ENCODE measurements around the gene LMO4. TPM values are rescaled to one million over a fixed set of nuclear protein-coding genes. Genes with fewer than 3 reads are reported as not detected.

Gene LMO4
- total RNA-seq, 1 donor from 2014 or later: 28.0 TPM

DNA sequence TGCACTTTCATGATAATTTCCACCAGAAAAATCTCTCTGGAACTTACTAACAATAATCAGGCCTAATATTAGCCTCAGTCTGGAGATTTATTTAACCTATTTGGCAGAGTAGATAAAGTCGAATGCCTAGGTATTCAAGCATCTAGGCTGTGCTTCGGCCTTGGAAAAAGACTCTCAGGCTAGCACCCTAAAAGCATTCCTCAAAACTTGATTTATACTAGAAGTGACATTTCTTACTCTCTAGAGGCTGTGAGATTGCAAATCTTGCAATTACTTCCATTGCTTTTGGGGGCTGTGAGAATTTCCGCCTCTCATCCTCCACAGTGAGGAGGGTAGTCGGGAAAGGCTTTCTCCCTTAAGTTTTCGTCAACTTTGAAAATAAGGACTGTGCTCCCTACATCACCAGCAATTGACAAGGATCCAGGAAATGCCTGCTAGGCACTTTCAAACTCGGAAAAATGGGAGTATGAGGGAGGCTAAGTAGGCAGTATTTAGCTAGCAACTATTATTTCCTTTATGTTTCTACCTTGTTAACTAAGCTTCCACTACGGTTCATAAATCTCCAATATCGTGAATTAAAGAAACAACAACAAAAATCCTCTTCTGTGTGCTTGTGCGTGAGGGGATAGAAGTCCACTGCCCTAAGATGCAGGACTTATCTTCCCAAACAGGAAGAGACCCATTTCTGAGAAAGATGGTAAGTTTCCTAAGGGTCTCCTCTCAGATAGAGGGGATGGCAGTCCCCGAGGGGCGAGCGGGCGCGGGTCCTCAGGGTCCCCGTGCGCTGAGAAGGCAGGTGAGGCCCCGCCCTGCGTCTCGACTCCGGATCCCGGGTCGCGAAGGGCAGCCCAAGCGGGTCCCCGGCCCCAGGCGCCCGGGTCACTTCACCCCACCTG lies 1.1 kb upstream of the LMO4 start:
- DNase-seq (ENCODE audit: low read depth): no peak

DNA sequence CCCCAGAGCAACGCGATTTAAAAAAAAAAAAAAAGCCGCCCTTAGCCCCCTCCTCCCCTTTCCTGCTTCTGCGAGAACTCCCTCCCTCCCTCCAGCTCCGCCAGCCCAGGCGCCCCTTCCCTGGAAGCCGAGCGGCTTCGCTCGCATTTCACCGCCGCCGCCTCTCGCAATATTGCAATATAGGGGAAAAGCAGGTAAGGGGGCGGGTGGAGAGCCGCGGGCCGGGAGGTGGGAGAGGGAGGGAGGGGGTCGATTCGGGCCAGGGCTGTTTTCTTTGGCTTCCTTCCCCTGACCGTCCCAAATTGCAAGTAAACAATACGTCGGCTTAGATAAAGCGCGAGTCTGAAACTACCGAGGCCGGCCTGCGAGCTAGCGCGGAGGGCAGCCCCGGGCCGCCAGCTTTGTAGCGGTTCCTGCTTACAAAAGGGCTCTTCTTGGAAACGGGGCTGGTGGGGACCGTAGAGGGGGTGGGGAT lies 408 bp downstream of the LMO4 start:
- DNase-seq (ENCODE audit: low read depth): peak; percentile 48

DNA sequence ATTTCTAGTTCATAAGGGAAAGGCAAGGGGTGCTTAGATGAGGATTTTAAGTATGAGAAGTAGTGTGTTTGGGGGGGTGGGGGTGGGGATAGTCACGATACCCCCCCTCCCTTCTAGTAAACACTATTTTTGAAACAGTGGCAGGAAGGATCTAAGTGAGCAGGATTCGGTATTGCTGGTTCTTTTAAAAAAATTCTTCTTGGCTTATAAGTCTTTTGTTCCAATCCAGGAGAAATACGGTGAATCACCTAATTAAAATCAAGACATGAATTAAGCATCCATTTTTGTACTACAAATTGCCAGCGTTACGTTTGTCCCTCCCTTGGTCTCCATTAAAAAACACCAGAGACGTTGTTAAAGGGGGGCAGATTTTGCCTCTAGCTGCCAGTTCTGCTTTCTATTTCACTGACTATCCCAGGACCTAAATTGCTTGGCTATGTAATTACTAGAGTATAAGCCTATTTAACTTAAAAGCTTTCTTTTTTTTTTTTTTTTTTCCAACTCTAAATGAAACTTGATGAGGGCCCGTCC lies 911 bp downstream of the LMO4 start:
- peak; percentile 28 for DNase-seq (ENCODE audit: low read depth)

DNA sequence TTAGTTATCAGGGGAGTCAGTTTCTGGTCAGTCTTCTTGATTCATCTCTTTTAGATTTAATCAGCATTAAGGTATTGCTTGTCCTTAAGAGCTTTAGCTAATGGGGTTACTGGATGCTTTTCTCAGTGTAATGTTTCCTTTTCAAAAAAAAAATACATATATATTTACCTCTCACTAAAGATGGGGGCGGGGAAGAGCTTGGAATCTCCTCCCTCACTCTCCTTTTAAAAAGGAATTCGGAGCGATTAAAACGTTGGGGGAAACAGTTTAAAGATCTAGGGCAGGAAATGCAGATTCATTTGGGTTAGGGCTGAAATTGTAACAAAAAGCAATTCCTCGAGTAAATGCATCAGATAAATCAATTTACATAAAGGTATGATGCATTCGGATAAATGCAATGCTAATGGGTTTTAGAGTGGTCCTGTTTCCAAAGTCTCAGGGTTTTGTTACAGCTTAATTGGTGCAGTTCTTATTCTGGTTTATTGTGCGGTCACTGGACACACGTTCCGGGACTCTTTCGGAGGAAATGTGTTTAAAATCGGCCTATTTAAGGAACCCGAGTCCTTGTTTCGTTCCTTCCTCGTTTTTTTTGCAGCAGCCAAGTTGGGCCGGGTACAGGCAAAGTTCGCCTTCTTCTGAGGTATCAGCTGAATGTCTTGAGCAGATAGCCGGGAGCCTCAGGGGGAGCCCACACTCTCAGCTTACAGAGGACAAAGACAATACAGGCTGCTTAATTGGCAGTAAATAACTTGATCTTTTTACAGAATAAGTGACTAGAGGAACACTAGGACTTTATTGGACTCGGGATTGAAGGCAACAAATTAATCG lies 1.6 kb downstream of the LMO4 start:
- peak; percentile 23 for DNase-seq (ENCODE audit: low read depth)

DNA sequence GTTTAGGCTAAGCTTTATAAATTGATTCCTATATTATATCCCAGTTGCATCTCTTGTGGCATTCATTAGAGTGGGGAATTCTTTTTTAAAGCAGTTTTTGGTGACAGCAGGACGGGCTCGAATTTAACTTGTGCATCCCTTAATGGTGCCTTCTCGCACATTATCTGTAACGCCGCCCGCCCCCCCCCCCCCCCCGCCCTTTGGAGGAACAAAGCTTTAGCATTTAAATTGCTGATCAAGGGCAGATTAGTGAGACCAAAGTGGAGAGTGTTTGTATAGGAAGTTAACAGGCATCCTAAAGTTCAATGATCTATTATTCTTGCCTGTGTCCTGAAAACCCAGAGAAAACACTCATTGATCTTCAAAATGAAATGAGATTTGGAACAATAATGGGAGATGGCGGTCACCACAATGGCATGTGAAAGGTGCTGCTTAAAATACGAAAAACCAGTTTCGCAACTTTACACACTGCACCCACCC lies 2.2 kb downstream of the LMO4 start:
- DNase-seq (ENCODE audit: low read depth): no peak

DNA sequence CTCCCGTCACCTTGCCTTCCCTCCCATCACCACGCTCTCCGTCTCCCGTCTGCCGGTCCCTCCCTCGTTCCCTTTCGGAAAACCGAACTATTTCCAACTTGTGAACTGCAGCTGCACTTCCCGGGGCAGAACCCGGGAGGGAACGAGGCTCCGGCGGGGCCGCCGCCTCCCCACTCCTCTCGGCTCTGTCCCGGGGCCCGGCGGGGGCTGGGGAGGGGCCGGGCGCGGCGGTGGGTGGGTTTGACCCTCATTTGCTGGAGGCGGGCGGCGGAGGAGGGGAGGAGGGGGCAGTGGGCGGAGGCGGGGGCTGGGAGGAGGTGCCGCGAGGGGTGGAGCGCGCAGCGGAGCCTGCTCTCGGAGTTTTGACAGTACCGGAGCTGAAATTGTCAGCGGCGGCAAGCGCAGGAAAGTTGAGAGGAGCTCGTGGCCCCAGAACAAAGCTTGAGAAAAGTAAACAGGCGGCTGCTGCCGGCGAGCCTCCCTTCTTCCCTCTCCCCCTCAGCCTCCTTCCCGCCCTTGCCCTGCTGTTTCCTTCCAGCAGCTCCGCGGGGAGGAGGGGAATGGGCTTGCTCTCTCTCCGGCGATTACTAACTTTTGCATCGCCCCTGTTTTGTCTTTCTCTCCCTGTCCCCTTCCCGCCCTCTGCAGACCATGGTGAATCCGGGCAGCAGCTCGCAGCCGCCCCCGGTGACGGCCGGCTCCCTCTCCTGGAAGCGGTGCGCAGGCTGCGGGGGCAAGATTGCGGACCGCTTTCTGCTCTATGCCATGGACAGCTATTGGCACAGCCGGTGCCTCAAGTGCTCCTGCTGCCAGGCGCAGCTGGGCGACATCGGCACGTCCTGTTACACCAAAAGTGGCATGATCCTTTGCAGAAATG lies 2.9 kb downstream of the LMO4 start:
- peak; percentile 58 for DNase-seq (ENCODE audit: low read depth)

DNA sequence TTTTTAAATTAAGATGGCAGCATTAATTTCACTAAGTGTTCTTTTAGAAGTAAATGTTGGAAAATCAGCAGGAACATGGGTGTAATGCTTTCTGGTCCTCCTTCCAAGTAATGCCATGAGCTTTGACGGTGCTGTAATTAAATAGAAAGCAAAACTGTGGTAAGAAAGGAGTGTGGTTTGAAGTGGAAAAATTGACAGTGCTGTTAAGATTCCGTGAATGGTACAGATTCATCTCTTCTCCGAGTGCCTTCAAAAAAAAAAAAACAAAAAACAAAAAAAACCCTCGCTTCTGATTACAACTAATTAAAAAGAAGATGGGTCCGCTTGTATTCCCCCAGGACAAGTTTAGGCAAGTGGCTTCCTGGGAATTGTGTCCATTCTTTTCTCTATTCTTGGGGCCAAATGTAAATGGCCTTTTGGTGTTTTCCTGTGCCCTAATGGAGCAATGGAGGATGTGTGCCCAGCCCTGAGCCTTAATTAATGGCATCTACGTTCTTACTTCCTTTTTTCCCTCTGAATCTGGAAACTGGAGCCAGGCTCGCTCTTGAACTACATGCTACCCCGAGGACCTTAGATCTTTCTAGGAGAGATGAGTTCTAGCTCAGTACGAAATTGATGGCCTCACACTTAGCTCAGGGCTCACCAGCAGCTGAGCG lies 5.1 kb downstream of the LMO4 start:
- no peak for DNase-seq (ENCODE audit: low read depth)

DNA sequence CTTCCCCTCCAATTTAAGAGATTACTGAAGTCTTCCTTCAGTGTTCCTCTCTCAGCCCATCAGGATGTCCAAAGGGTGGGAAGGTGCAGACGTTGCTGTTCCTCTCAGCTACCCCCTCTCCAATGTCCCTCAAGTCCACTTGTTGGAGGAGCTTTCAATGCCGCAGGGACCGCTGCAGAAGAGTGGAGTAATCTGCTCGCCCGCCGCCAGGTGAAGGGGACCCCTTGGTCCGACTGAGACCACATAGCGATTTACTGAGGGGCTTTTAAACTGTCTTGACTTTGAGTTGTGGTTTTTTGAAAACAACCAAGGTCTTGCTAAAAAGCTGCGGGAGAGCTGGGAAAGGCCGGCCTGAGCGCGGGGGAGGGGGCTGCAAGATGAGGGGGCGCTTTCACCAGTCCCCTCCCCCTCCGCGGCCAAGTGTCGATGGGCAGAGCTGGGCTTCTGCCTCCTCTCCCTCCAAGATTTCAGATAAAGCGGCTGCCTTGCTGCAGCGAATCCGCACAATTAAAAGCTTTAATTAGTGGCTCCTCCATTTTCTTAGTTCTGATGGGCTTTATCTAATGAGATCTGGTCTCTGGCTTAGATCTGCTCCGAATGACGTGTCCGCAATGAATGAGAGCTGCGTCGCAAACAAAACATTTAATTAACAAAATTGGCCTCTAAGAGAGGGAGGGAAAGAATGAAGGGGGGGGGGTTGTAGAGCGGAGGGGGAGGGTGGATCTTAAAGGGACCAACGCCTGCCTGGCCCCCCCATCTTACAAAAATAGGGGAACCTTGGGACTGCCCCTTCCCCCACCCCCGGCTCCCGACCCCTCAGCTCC lies 5.9 kb downstream of the LMO4 start:
- DNase-seq (ENCODE audit: low read depth): peak; percentile 13

DNA sequence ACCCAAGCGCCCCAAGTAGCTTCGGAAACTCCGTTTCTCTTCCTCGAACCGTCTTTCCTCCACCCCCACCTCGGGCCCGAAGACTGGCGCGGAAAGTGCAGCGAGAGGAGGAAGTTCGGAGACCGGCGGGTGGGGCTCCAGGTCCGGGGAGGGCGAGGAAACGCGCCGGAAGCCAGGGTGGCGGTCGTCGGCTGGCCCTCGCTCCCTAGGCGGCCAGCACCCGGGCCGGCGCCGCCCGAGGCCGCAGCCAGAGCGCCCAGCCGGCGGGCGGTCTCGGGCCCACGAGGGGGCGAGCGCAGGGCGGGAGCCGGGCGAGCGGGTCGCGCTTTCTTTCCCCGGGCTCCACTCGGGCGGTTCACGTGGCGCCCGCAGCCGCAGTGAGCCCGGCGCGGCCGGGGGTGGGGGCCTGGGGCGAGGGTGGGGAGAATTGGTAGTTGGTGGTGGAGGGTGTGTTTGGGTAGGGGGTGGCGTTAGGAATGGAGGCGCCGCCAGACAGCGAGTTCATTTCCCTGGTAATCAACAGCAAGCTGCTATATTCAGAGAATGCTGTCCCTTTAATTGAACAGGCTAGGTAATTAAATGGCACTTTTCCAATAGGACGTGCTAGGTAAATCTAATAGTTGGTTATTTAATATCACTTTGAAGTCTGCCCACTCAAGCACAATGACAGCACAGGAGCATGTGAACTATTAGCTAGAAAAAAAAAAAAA lies 6.7 kb downstream of the LMO4 start:
- DNase-seq (ENCODE audit: low read depth): peak; percentile 55

DNA sequence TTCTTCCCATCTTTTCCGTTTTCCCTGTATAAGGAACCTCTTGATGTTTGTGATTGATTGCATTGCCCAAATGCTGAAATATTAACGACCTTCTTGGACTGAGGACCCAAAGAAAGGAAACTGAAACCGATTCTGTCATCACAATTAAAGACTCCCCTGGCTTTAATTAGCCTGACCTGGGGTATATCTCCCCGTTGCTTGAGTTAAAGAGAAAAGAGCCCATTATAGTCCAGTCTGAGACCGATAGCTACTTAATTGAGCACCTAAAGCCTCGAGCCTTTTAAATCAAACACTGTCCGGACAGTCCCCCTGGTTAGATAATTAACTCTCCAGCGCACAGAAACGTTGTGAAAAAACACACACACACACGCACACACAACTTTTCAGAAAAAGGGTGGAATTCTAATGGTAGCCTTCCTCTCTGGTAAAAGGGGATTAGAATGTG lies 8.0 kb downstream of the LMO4 start:
- no peak for DNase-seq (ENCODE audit: low read depth)

DNA sequence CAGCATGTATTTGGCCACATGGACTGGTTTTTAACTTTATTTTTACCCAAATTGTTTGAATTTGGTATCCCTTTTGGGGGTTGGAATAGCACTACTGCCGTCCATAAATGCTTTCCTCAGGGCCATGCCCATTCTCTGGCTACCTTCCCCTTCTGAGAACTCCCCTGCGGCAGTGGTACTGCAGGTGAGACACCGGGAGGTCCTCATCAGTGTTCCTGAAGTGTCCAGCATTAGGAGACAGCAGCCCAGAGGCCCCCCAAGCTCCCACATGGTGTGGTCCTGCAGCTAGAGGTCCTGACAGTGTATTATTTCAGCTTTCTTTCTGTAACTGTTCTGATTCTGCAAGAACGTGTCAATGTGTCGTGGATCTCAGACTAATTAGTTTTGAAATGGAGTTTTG lies 8.9 kb downstream of the LMO4 start:
- DNase-seq (ENCODE audit: low read depth): no peak

DNA sequence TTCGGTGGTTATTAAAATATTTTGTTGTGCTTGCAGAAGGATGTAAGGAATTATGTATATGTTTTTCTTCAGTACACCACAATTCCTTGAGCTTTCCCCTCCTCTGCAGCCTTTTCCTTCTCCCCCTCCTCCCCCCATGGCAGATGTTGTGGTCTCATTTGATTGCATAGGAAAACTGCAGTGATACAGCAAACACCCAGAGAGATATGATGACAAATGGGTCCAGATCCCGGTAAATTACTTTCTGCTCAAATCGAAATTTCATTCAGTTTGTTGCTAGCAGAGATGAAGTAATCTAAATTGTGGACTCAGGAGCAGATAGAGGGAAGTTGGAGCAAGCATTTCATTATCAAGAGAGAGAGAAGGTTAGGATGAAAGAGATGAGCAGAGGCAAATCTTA lies 9.9 kb downstream of the LMO4 start:
- no peak for DNase-seq (ENCODE audit: low read depth)

DNA sequence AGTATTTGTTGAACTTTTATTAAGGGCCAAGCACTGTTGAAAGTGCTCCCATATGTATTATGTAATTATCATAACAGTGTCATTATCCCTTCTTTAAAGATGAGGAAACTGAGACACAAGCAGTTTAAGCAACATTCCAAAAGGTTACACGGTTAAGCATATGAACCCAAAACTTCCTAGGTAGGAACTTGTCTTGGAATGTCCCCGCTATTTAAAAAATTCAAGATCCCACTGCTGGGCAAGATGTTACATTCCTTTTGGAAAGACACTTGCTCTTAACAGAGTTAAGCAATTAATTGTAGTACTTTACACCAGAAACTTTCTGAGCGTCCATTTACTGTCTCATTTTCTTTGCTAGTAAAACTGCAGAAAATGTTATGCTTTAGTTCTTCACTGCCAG lies 15.6 kb downstream of the LMO4 start:
- no peak for DNase-seq (ENCODE audit: low read depth)

DNA sequence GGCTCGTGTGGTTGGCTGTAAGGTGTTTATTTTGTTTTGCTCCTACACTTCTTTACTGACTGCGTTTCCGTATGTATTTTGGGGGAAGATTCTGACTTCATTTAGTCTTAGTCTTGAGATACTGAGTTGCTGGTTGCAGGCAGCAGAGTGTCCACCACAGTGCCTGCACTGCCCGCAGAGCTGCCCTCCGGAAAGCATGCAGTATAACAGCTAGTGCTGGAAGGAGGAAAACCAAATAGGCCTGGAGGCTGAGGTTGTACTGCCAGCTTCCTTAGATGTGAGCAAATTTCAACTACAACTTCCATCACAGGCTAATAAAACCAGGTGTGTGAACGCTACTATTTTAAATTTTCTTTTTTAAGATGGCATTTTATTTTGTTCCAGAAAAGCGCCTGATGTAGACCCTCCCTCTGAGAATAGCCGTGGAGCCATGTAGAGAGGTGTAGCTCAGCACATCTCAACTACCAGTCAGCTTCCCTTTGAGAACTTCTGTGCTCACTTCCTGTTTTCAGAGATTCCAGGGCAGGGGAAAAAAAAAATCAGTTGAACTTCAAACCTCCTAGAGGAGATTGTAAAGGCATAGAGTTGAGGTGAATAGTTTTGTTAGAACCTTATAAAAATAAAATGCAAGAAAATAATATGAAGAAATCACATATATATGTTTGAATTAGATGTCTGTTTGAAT lies 17.6 kb downstream of the LMO4 start:
- DNase-seq (ENCODE audit: low read depth): no peak

DNA sequence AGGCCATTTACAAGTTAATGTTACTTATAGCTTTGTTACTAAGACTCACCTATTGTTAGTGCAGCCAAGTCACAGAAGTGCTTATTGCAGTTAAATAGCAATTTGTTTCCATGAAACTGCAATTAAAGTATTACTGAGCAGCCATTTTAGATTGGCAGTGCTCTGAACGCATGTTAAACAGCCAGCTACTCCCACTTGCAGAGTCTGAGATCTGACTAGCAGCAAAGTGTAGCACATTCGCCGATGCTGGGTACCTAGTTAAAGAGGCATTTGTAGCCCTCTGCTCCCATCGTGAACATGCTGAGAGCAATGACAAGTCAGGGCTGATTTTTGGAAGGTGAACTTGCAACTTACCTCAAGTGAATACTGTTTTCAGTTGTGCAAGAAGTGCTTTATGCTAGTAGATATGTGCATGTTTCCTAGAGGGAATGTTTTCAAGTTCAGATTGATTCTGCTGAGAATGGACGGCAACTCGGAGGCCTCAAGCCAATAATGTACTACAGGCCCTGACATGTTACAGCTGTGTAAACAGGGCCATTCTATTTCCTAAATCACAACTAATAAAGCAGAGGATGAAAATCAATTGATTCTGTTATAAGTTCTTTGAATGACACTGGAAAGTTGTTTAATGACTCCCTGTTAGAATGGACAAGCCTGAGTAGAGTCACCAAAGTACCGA lies 19.8 kb downstream of the LMO4 start:
- no peak for DNase-seq (ENCODE audit: low read depth)

DNA sequence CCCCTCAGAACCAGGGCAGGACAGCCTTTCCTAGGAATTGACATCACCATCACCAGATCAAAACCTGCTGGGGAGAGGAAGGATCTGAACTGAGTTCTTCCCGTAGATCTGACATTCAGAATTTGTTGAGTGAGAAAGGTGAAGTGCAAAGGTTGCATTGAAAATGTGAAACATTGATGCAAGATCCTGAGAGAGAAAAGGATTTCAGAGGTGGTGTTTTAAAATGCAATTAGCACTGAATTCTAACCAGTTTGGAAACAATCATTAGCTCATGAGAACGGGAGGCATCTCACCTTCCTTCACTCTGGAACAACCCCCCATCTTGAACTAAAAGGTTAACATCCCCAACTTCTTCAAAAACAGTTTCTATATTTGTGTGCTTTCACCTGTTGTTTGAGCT lies 20.4 kb downstream of the LMO4 start:
- no peak for DNase-seq (ENCODE audit: low read depth)

DNA sequence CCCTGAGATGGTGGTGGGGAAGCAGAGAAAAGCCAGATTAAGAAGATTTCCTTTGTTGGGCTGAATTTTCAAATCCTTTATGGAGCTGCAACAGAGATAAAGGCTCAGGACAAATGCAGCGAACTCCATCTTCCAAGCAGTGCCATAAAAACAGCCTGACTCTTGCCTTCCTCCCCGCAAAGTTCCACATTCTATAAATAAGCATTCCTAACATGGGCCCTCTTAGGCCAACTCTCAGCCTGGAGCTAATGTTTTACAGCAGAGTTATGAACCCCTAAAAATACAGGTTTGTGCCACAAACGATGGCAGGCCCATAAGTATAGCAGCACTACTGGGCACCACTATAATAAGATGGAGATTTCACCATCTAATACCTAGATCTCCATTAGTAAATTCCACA lies 27.2 kb downstream of the LMO4 start:
- no peak for DNase-seq (ENCODE audit: low read depth)

DNA sequence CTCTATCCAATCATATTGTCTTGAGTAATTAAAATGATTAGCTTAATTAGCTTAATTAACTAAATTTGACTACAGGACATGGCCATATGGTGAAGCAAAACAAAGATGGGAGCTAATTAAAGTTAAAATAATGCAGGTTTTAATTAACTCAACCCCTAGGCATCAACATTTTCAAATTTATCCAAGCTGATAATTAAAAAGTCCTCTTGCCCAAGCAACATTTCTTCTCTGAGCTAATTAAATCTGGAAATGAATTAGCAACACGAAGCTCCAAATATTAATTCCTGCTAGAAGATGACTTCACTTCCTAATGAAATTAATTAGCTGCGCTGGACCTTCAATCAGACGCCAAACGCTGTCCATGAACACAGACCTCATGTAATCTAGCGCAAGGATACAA lies 27.9 kb downstream of the LMO4 start:
- DNase-seq (ENCODE audit: low read depth): no peak

All from myocyte (in vitro differentiated cells).